C4-2B (cell line): ENCODE data around the gene MYO1G.

Experiments used
- ZFX ChIP-seq: fragments of 450-650 bp; IDR thresholded peaks from 2 replicates; pipeline ENCODE4 v1.6.1; 2017
- TF ChIP-seq, protein P1 (sequence below): fragments of 450-650 bp; conservative IDR thresholded peaks from 2 replicates; pipeline ENCODE4 v1.5.1; 2017; ENCODE audit warnings: mild to moderate bottlenecking

DNA sequence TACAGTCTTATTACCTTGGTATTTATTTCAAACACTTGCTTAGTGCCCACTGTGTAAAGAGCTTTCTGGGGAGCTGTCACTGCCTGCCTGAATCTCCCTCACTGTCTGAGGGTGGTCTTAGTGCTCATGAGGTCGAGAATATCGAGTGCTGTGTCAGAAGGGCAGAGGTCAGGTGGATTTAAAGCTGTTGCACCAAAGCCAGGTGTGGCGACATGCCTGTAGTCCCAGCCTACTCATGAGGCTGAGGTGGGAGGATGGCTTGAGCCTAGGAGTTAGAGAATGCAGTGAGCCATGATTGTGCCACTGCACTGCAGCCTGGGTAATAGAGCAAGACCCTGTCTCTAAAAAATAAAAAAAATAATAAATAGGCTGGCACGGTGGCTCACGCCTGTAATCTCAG, 42.1 kb upstream of the MYO1G start:
- TF ChIP-seq, protein P1, sequence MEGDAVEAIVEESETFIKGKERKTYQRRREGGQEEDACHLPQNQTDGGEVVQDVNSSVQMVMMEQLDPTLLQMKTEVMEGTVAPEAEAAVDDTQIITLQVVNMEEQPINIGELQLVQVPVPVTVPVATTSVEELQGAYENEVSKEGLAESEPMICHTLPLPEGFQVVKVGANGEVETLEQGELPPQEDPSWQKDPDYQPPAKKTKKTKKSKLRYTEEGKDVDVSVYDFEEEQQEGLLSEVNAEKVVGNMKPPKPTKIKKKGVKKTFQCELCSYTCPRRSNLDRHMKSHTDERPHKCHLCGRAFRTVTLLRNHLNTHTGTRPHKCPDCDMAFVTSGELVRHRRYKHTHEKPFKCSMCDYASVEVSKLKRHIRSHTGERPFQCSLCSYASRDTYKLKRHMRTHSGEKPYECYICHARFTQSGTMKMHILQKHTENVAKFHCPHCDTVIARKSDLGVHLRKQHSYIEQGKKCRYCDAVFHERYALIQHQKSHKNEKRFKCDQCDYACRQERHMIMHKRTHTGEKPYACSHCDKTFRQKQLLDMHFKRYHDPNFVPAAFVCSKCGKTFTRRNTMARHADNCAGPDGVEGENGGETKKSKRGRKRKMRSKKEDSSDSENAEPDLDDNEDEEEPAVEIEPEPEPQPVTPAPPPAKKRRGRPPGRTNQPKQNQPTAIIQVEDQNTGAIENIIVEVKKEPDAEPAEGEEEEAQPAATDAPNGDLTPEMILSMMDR: no peak
- no peak for TF ChIP-seq ZFX
